MM.1S (cell line): ENCODE data around the gene ZSWIM4.

Experiments
- CTCF ChIP-seq: fragments of 300-600 bp; sonication (generic); IDR thresholded peaks from 2 replicates; pipeline ENCODE4 v1.5.1; 2016; ENCODE audit warnings: antibody characterized with exemption, low read length, mixed read lengths
- EZH2 ChIP-seq: fragments of 300-600 bp; sonication (generic); optimal IDR thresholded peaks from 2 replicates; pipeline ENCODE3; 2017; ENCODE audit warnings: low read depth, mild to moderate bottlenecking, antibody characterized with exemption, low read length, mixed read lengths

GRCh38 chr19:13846557-13847406 lies 51.5 kb downstream of the ZSWIM4 start:
- TF ChIP-seq CTCF (no peak), EZH2 (no peak)
